ENCODE results near the gene TIAM1.
A peak's percentile ranks its signal among the peaks of the same experiment; 100 is the strongest.

TIAM1 gene

GRCh38 chr21:31331231-31331630 is 12.8 kb downstream of the TIAM1 start:
- in situ Hi-C loops (cut with HindIII; ENCODE audit: low pct_ligation_motif_present, low sequenced_read_pairs) = no loop called here
- Histone ChIP-seq H3K27me3 (replicated peaks) (no peaks in the 10 kb centered on the region), H3K27ac (no peak overlapping the region), H3K36me3 (replicated peaks) (peaks cover 5% of the 10 kb centered on the region), H3K4me3 (ENCODE audit: low read depth, low read length) (no peak overlapping the region)
- no peak for TF ChIP-seq CTCF (IDR thresholded peaks at IDR 0.05; ENCODE audit: low read depth, low read length, missing control alignments)
- no peak for DNase-seq

- Histone ChIP-seq H3K27me3 (replicated peaks) (no peaks in the 10 kb centered on the region), H3K4me3 (ENCODE audit: low read depth, low read length) (no peak overlapping the region), H3K27ac (no peak overlapping the region), H3K36me3 (replicated peaks) (peaks cover 5% of the 10 kb centered on the region)
- no peak for DNase-seq
- no peak for TF ChIP-seq CTCF (IDR thresholded peaks at IDR 0.05; ENCODE audit: low read depth, low read length, missing control alignments)
- in situ Hi-C loops (cut with HindIII; ENCODE audit: low pct_ligation_motif_present, low sequenced_read_pairs) = no loop called here
Observed at GRCh38 chr21:31330144-31330483, 13.9 kb downstream of the TIAM1 start.

GRCh38 chr21:31329456-31330143 is 14.5 kb downstream of the TIAM1 start:
- H3K27ac ChIP-seq = no peak overlapping the region
- in situ Hi-C loops (cut with HindIII; ENCODE audit: low pct_ligation_motif_present, low sequenced_read_pairs) = no loop called here
- no peak for TF ChIP-seq CTCF (IDR thresholded peaks at IDR 0.05; ENCODE audit: low read depth, low read length, missing control alignments)
- no peak overlapping the region for H3K4me3 ChIP-seq (ENCODE audit: low read depth, low read length)
- peaks cover 5% of the 10 kb centered on the region for H3K36me3 ChIP-seq (replicated peaks)
- no peak for DNase-seq
- no peaks in the 10 kb centered on the region for H3K27me3 ChIP-seq (replicated peaks)

GRCh38 chr21:31326522-31327242 is 17.4 kb downstream of the TIAM1 start:
- H3K27ac ChIP-seq = no peak overlapping the region
- no peak for DNase-seq
- H3K36me3 ChIP-seq (replicated peaks) = peaks cover 5% of the 10 kb centered on the region
- in situ Hi-C loops (cut with HindIII; ENCODE audit: low pct_ligation_motif_present, low sequenced_read_pairs) = no loop called here
- TF ChIP-seq CTCF (IDR thresholded peaks at IDR 0.05; ENCODE audit: low read depth, low read length, missing control alignments) = no peak
- H3K4me3 ChIP-seq (ENCODE audit: low read depth, low read length) = no peak overlapping the region
- no peaks in the 10 kb centered on the region for H3K27me3 ChIP-seq (replicated peaks)

- H3K27me3 ChIP-seq (replicated peaks) = no peaks in the 10 kb centered on the region
- in situ Hi-C loops (cut with HindIII; ENCODE audit: low pct_ligation_motif_present, low sequenced_read_pairs) = no loop called here
- H3K27ac ChIP-seq = peak overlapping the region; percentile 52
- DNase-seq = peak; percentile 58
- no peaks in the 10 kb centered on the region for H3K36me3 ChIP-seq (replicated peaks)
- no peak for TF ChIP-seq CTCF (IDR thresholded peaks at IDR 0.05; ENCODE audit: low read depth, low read length, missing control alignments)
- H3K4me3 ChIP-seq (ENCODE audit: low read depth, low read length) = no peak overlapping the region
Observed at GRCh38 chr21:31318971-31319370, 25.1 kb downstream of the TIAM1 start.
